ENCODE results near the gene SELENOW. TPM values are rescaled to one million over a fixed set of nuclear protein-coding genes. Genes with fewer than 3 reads are reported as not detected.
"Not testable (repeated sequence)": the region's sequence is repeated elsewhere in the genome, so short reads cannot be mapped to it uniquely, and the experiment has no call there.

The SELENOW gene
- polyA plus RNA-seq, 3 donors, result 103 to 204 (median 171) TPM

GRCh38 chr19:47742634-47743033, 35.9 kb upstream of the SELENOW start:
- Mint-ChIP-seq H3K4me1 (peaks cover 31% of the 10 kb centered on the region), H3K36me3 (peaks cover 6 to 9% of the 10 kb centered on the region in 2 donors), H3K4me3 (peak overlapping the region; percentile 77 to 88), H3K27me3 (ENCODE audit: low read depth in 3 of 3) (peaks cover 3 to 7% (median 4%) of the 10 kb centered on the region in 3 donors), H3K9me3 (peaks cover 0 to 2% (median 0%) of the 10 kb centered on the region in 7 donors), H3K27ac (peak overlapping the region in 6 of 7 donors; percentile 50 to 94 (median 79))
- peak overlapping the region; percentile 61 to 74 for H3K27ac ChIP-seq (ENCODE audit: low read depth in 1 of 2, low read length in 2 of 2)
- TF ChIP-seq, protein P1, sequence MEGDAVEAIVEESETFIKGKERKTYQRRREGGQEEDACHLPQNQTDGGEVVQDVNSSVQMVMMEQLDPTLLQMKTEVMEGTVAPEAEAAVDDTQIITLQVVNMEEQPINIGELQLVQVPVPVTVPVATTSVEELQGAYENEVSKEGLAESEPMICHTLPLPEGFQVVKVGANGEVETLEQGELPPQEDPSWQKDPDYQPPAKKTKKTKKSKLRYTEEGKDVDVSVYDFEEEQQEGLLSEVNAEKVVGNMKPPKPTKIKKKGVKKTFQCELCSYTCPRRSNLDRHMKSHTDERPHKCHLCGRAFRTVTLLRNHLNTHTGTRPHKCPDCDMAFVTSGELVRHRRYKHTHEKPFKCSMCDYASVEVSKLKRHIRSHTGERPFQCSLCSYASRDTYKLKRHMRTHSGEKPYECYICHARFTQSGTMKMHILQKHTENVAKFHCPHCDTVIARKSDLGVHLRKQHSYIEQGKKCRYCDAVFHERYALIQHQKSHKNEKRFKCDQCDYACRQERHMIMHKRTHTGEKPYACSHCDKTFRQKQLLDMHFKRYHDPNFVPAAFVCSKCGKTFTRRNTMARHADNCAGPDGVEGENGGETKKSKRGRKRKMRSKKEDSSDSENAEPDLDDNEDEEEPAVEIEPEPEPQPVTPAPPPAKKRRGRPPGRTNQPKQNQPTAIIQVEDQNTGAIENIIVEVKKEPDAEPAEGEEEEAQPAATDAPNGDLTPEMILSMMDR (IDR thresholded peaks at IDR 0.05), result no peak
- intact Hi-C loops (cut with micrococcal nuclease), result loop anchor here (2.0 to 10.0 kb wide), 4 partner anchors 30 to 468 kb away; partner anchors contain the start of genes EHD2 (in 1 of the 2), INAFM1 (in 1 of the 2) and NAPA (in 1 of the 2)
- no peak for DNase-seq
- H2AFZ ChIP-seq (ENCODE audit: insufficient read depth, low read depth, low read length, poor library complexity, severe bottlenecking), result peak overlapping the region; percentile 78
- no peaks in the 10 kb centered on the region for H3K9me3 ChIP-seq (replicated peaks in 1 of 2; ENCODE audit: control insufficient read depth in 1 of 2, insufficient read depth in 1 of 2, low read length in 2 of 2)
- H3K36me3 ChIP-seq (replicated peaks in 1 of 2; ENCODE audit: control insufficient read depth in 1 of 2, insufficient read depth in 2 of 2, low read length in 2 of 2), result peaks cover 0 to 9% of the 10 kb centered on the region in 2 donors
- peak overlapping the region in 1 of 3 experiments; percentile 71 for H3K4me3 ChIP-seq (replicated peaks in 1 of 3; ENCODE audit: low read depth in 2 of 3, low read length in 3 of 3)
- peaks cover 9% of the 10 kb centered on the region for H4K20me1 ChIP-seq (ENCODE audit: insufficient read depth, low read length)
- H3K4me2 ChIP-seq (replicated peaks; ENCODE audit: extremely low read depth, low read length, poor library complexity, severe bottlenecking), result peak overlapping the region; percentile 70
- H3K9ac ChIP-seq (ENCODE audit: insufficient read depth, low read length, poor library complexity, severe bottlenecking), result peak overlapping the region; percentile 61
- H3K4me1 ChIP-seq (ENCODE audit: control insufficient read depth in 1 of 2, insufficient read depth in 2 of 2, low read length in 2 of 2), result peaks cover 34 to 46% of the 10 kb centered on the region in 2 donors
- no peaks in the 10 kb centered on the region for H3K27me3 ChIP-seq (ENCODE audit: control insufficient read depth in 2 of 2, insufficient read depth in 2 of 2, low read length in 2 of 2)
- WGBS (ENCODE audit: insufficient coverage), result 100% methylated on average over 2 of the region's 13 CpGs
- peaks cover 22% of the 10 kb centered on the region for H3K79me2 ChIP-seq (ENCODE audit: insufficient read depth, low read length)

- Mint-ChIP-seq H3K4me3 (peak within 1 kb of the TSS; percentile 94 to 96), H3K9me3 (peaks cover 0 to 2% (median 0%) of the 10 kb centered on the region in 7 donors), H3K36me3 (peaks cover 23 to 36% of the 10 kb centered on the region in 2 donors), H3K4me1 (peaks cover 33% of the 10 kb centered on the region), H3K27me3 (ENCODE audit: low read depth in 3 of 3) (peaks cover 3 to 7% (median 4%) of the 10 kb centered on the region in 3 donors), H3K27ac (peak within 1 kb of the TSS; percentile 95 to 100 (median 99))
- H3K27me3 ChIP-seq (ENCODE audit: control insufficient read depth in 2 of 2, insufficient read depth in 2 of 2, low read length in 2 of 2), result no peaks in the 10 kb centered on the region
- H3K9ac ChIP-seq (ENCODE audit: insufficient read depth, low read length, poor library complexity, severe bottlenecking), result peak within 1 kb of the TSS; percentile 96
- TF ChIP-seq, protein P1 (IDR thresholded peaks at IDR 0.05), result no peak
- peak within 1 kb of the TSS; percentile 72 to 85 (median 82) for H3K4me3 ChIP-seq (replicated peaks in 1 of 3; ENCODE audit: low read depth in 2 of 3, low read length in 3 of 3)
- 2% methylated on average over 34 of the region's 53 CpGs for WGBS (ENCODE audit: insufficient coverage)
- H3K4me2 ChIP-seq (replicated peaks; ENCODE audit: extremely low read depth, low read length, poor library complexity, severe bottlenecking), result peak within 1 kb of the TSS; percentile 72
- H3K9me3 ChIP-seq (replicated peaks in 1 of 2; ENCODE audit: control insufficient read depth in 1 of 2, insufficient read depth in 1 of 2, low read length in 2 of 2), result no peaks in the 10 kb centered on the region
- peak within 1 kb of the TSS; percentile 81 to 94 for H3K27ac ChIP-seq (ENCODE audit: low read depth in 1 of 2, low read length in 2 of 2)
- peaks cover 34 to 46% of the 10 kb centered on the region in 2 donors for H3K4me1 ChIP-seq (ENCODE audit: control insufficient read depth in 1 of 2, insufficient read depth in 2 of 2, low read length in 2 of 2)
- peak within 1 kb of the TSS; percentile 85 for H2AFZ ChIP-seq (ENCODE audit: insufficient read depth, low read depth, low read length, poor library complexity, severe bottlenecking)
- peaks cover 32% of the 10 kb centered on the region for H4K20me1 ChIP-seq (ENCODE audit: insufficient read depth, low read length)
- peaks cover 44% of the 10 kb centered on the region for H3K79me2 ChIP-seq (ENCODE audit: insufficient read depth, low read length)
- DNase-seq, result peak; percentile 95 to 97 (median 96)
- peaks cover 20 to 36% of the 10 kb centered on the region in 2 donors for H3K36me3 ChIP-seq (replicated peaks in 1 of 2; ENCODE audit: control insufficient read depth in 1 of 2, insufficient read depth in 2 of 2, low read length in 2 of 2)
- intact Hi-C loops (cut with micrococcal nuclease), result loop anchor here in 1 of 2 donors (10.0 kb wide), 2 partner anchors 230 to 470 kb away; partner anchors contain the start of genes INAFM1 and NAPA
Measured at GRCh38 chr19:47745010-47745901, 33.2 kb upstream of the SELENOW start, which contains the start of gene NOP53. NOP53 (plus strand) TSS chr19:47745546; CDS start chr19:47745560, 14 bp downstream.

- Histone ChIP-seq H4K20me1 (ENCODE audit: insufficient read depth, low read length) (peaks cover 41% of the 10 kb centered on the region), H3K79me2 (ENCODE audit: insufficient read depth, low read length) (peaks cover 47% of the 10 kb centered on the region), H3K36me3 (replicated peaks in 1 of 2; ENCODE audit: control insufficient read depth in 1 of 2, insufficient read depth in 2 of 2, low read length in 2 of 2) (peaks cover 29 to 44% of the 10 kb centered on the region in 2 donors), H3K4me3 (replicated peaks in 1 of 3; ENCODE audit: low read depth in 2 of 3, low read length in 3 of 3) (peak overlapping the region; percentile 72 to 85 (median 82)), H3K27ac (ENCODE audit: low read depth in 1 of 2, low read length in 2 of 2) (peak overlapping the region in 1 of 2 donors; percentile 94), H3K4me1 (ENCODE audit: control insufficient read depth in 1 of 2, insufficient read depth in 2 of 2, low read length in 2 of 2) (peaks cover 34 to 46% of the 10 kb centered on the region in 2 donors), H3K4me2 (replicated peaks; ENCODE audit: extremely low read depth, low read length, poor library complexity, severe bottlenecking) (peak overlapping the region; percentile 72)
- H3K9me3 Mint-ChIP-seq; H3K9ac ChIP-seq (ENCODE audit: insufficient read depth, low read length, poor library complexity, severe bottlenecking); H3K9me3 ChIP-seq (replicated peaks in 1 of 2; ENCODE audit: control insufficient read depth in 1 of 2, insufficient read depth in 1 of 2, low read length in 2 of 2); H3K27me3 ChIP-seq (ENCODE audit: control insufficient read depth in 2 of 2, insufficient read depth in 2 of 2, low read length in 2 of 2); H2AFZ ChIP-seq (ENCODE audit: insufficient read depth, low read depth, low read length, poor library complexity, severe bottlenecking); DNase-seq; H3K27me3 Mint-ChIP-seq (ENCODE audit: low read depth in 3 of 3): not testable (repeated sequence)
- Mint-ChIP-seq H3K36me3 (peaks cover 30 to 43% of the 10 kb centered on the region in 2 donors), H3K4me1 (peaks cover 33% of the 10 kb centered on the region), H3K27ac (peak overlapping the region in 5 of 7 donors; percentile 21 to 100 (median 97)), H3K4me3 (peak overlapping the region; percentile 94 to 96)
- 84% methylated on average over 9 of the region's 17 CpGs for WGBS (ENCODE audit: insufficient coverage)
- intact Hi-C loops (cut with micrococcal nuclease), result loop anchor here in 1 of 2 donors (10.0 kb wide), 2 partner anchors 231 to 471 kb away; partner anchors contain the start of genes INAFM1 and NAPA
Measured at GRCh38 chr19:47746129-47746528, 32.4 kb upstream of the SELENOW start.
